ENCODE data around the gene BTBD9.

BTBD9 gene

DNA sequence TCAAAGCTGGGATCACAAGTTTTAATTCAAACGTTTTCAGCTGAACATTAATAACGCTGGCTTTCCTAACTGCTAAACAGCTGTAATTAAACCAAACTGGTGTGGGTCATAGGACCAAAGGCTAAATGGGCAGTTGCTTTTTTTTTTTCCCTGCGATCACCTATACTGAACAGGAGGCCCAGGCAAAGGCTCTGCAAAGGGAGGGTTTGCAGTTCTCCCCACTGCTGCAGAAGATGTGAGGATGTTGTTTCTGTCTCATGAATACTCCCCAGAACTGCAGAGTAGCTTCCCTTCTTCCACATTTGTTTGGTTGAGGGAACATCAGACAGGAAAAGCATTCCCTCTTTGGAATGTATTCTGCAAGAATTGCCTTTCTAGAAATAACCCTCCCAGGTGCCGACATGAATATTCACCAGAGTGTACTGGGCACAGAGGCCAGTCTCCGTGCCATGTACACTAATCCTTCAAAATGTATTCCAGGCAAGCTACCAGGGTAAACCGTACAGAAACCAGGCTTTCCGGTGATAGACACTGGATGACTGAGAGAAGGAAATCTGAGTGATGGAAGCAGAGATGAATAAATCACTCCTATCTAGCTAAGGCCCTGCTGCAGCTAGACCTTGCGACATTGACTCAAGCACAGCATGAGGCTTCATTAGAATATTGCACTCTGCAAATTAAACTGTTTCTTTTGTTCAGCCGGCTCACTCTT is 370.1 kb downstream of the BTBD9 start:
- ATAC-seq (ENCODE audit: insufficient read depth, low read depth): no peak
- H3K9ac ChIP-seq (ENCODE audit: low read depth, low read length): no peak overlapping the region
- no peak overlapping the region for H3K4me2 ChIP-seq (ENCODE audit: insufficient read depth, low read length)
- H3K27ac ChIP-seq (ENCODE audit: low read length): no peak overlapping the region
- TF ChIP-seq EZH2 (IDR thresholded peaks at IDR 0.05; ENCODE audit: borderline replicate concordance, low read depth, low read length, severe bottlenecking): no peak
- TF ChIP-seq, protein P1, sequence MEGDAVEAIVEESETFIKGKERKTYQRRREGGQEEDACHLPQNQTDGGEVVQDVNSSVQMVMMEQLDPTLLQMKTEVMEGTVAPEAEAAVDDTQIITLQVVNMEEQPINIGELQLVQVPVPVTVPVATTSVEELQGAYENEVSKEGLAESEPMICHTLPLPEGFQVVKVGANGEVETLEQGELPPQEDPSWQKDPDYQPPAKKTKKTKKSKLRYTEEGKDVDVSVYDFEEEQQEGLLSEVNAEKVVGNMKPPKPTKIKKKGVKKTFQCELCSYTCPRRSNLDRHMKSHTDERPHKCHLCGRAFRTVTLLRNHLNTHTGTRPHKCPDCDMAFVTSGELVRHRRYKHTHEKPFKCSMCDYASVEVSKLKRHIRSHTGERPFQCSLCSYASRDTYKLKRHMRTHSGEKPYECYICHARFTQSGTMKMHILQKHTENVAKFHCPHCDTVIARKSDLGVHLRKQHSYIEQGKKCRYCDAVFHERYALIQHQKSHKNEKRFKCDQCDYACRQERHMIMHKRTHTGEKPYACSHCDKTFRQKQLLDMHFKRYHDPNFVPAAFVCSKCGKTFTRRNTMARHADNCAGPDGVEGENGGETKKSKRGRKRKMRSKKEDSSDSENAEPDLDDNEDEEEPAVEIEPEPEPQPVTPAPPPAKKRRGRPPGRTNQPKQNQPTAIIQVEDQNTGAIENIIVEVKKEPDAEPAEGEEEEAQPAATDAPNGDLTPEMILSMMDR (IDR thresholded peaks at IDR 0.05; ENCODE audit: borderline replicate concordance, extremely low read depth, low read length, poor library complexity, severe bottlenecking): no peak
- no peak overlapping the region for H3K4me3 ChIP-seq (ENCODE audit: low read depth in 1 of 2, low read length in 2 of 2)
- H3K9me3 ChIP-seq (ENCODE audit: insufficient read depth, low read length, severe bottlenecking): no peaks in the 10 kb centered on the region
- no peaks in the 10 kb centered on the region for H4K20me1 ChIP-seq (ENCODE audit: insufficient read depth, low read length)
- no peaks in the 10 kb centered on the region for H3K36me3 ChIP-seq (ENCODE audit: insufficient read depth, low read length)
- DNase-seq: no peak
- no peaks in the 10 kb centered on the region for H3K79me2 ChIP-seq (ENCODE audit: insufficient read depth, low read length)
- no peak overlapping the region for H2AFZ ChIP-seq (ENCODE audit: low read depth, low read length)
- no peaks in the 10 kb centered on the region for H3K27me3 ChIP-seq (ENCODE audit: insufficient read depth, low read length, poor library complexity)
- H3K4me1 ChIP-seq (ENCODE audit: insufficient read depth, low read length): no peaks in the 10 kb centered on the region

DNA sequence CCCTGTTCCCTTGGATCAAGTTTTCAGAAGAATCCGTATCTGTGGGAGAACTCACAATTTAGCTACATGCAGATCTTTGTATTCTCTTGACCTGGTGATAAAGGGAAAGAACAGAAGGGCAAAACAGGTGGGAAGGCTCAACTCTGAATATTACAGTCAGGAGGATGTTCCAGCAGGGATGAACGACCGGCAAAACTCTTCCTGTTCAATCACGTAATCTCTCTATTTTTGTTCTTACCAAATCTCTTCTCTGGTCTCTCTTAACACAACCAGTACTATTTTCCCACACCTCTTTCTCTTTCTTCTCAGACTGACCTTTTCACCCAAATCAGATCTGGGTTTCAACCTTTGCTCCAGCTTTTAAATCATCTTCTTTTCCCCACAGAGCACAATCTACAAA is 371.4 kb downstream of the BTBD9 start:
- no peak overlapping the region for H3K4me2 ChIP-seq (ENCODE audit: insufficient read depth, low read length)
- H3K36me3 ChIP-seq (ENCODE audit: insufficient read depth, low read length): no peaks in the 10 kb centered on the region
- H3K27me3 ChIP-seq (ENCODE audit: insufficient read depth, low read length, poor library complexity): no peaks in the 10 kb centered on the region
- no peak overlapping the region for H3K9ac ChIP-seq (ENCODE audit: low read depth, low read length)
- no peak overlapping the region for H3K4me3 ChIP-seq (ENCODE audit: low read depth in 1 of 2, low read length in 2 of 2)
- no peaks in the 10 kb centered on the region for H4K20me1 ChIP-seq (ENCODE audit: insufficient read depth, low read length)
- TF ChIP-seq, protein P1 (IDR thresholded peaks at IDR 0.05; ENCODE audit: borderline replicate concordance, extremely low read depth, low read length, poor library complexity, severe bottlenecking): no peak
- no peak for TF ChIP-seq EZH2 (IDR thresholded peaks at IDR 0.05; ENCODE audit: borderline replicate concordance, low read depth, low read length, severe bottlenecking)
- ATAC-seq (ENCODE audit: insufficient read depth, low read depth) (no peak), DNase-seq (no peak)
- no peak overlapping the region for H2AFZ ChIP-seq (ENCODE audit: low read depth, low read length)
- no peaks in the 10 kb centered on the region for H3K79me2 ChIP-seq (ENCODE audit: insufficient read depth, low read length)
- H3K4me1 ChIP-seq (ENCODE audit: insufficient read depth, low read length): no peaks in the 10 kb centered on the region
- no peaks in the 10 kb centered on the region for H3K9me3 ChIP-seq (ENCODE audit: insufficient read depth, low read length, severe bottlenecking)
- no peak overlapping the region for H3K27ac ChIP-seq (ENCODE audit: low read length)

DNA sequence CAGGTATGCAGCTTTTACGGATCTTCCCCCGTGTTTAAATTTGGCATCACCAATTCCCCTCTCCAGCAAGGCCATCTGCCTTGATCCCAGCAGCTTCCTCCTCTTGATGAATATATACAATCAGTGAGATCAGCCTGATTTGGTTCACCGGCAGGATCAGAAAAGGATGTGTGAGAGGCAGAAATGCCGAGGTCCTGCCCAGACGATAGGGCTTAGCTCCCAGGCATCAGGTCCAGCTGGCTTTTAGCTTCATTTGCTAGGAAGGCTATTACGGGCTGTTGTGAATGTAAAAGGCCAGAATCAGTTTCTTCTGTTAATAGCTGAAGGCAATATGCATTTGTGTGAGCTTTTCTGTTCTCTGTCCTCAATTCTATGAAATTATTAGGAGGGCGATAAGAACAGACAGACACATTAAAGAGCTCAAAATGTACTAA is 372.8 kb downstream of the BTBD9 start:
- ATAC-seq (ENCODE audit: insufficient read depth, low read depth) (no peak), DNase-seq (no peak)
- H3K4me1 ChIP-seq (ENCODE audit: insufficient read depth, low read length): no peaks in the 10 kb centered on the region
- H4K20me1 ChIP-seq (ENCODE audit: insufficient read depth, low read length): no peaks in the 10 kb centered on the region
- TF ChIP-seq, protein P1 (IDR thresholded peaks at IDR 0.05; ENCODE audit: borderline replicate concordance, extremely low read depth, low read length, poor library complexity, severe bottlenecking): no peak
- no peak for TF ChIP-seq EZH2 (IDR thresholded peaks at IDR 0.05; ENCODE audit: borderline replicate concordance, low read depth, low read length, severe bottlenecking)
- H3K9me3 ChIP-seq (ENCODE audit: insufficient read depth, low read length, severe bottlenecking): no peaks in the 10 kb centered on the region
- no peaks in the 10 kb centered on the region for H3K36me3 ChIP-seq (ENCODE audit: insufficient read depth, low read length)
- H2AFZ ChIP-seq (ENCODE audit: low read depth, low read length): no peak overlapping the region
- H3K4me2 ChIP-seq (ENCODE audit: insufficient read depth, low read length): no peak overlapping the region
- no peak overlapping the region for H3K9ac ChIP-seq (ENCODE audit: low read depth, low read length)
- H3K79me2 ChIP-seq (ENCODE audit: insufficient read depth, low read length): no peaks in the 10 kb centered on the region
- H3K27ac ChIP-seq (ENCODE audit: low read length): no peak overlapping the region
- no peak overlapping the region for H3K4me3 ChIP-seq (ENCODE audit: low read depth in 1 of 2, low read length in 2 of 2)
- H3K27me3 ChIP-seq (ENCODE audit: insufficient read depth, low read length, poor library complexity): no peaks in the 10 kb centered on the region

Measured in DND-41 (cell line).